Measurements from ENCODE around the gene ACTR5.

ACTR5 gene

DNA sequence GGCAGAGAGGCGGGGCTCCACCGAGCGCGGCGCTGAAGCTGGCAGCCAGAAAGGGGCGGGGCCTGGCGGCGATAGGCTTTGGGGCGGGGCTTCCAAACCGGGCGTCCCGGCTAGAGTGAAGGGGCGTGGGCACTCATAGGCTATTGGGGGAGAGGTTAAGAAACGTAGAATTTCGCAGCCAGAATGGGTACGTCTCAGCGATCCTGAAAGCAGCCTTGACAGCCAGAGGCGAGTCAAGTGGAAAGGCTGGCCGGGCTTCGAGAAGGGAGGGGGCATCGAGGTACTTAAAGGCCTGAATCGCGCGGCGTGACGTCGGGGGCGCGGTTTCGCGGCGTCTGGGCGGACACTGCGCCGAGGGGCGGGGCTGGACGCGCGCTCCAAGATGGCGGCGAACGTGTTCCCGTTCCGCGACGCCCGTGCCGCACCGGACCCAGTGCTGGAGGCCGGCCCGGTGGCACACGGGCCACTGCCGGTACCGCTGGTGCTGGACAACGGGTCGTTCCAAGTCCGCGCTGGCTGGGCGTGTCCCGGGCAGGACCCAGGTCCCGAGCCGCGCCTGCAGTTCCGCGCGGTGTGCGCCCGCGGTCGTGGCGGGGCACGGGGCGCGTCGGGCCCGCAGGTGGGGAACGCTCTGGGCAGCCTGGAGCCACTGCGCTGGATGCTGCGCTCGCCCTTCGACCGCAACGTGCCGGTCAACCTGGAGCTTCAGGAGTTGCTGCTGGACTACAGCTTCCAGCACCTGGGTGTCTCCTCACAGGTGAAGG is at the start of gene ACTR5:
Gene ACTR5, plus strand, starts transcription at position 364 of the 764 bp plus-strand sequence. Its CDS starts 19 bp downstream, at position 383.
- Mint-ChIP-seq H3K36me3 (ENCODE audit: low read depth) (peaks cover 15% of the 10 kb centered on the region), H3K27me3 (ENCODE audit: low read depth) (peaks cover 7% of the 10 kb centered on the region), H3K4me1 (ENCODE audit: low read depth) (peaks cover 20% of the 10 kb centered on the region), H3K27ac (peak within 1 kb of the TSS; percentile 99), H3K4me3 (peak within 1 kb of the TSS; percentile 97), H3K9me3 (no peaks in the 10 kb centered on the region)
- DNase-seq (ENCODE audit: low spot score): peak; percentile 94

DNA sequence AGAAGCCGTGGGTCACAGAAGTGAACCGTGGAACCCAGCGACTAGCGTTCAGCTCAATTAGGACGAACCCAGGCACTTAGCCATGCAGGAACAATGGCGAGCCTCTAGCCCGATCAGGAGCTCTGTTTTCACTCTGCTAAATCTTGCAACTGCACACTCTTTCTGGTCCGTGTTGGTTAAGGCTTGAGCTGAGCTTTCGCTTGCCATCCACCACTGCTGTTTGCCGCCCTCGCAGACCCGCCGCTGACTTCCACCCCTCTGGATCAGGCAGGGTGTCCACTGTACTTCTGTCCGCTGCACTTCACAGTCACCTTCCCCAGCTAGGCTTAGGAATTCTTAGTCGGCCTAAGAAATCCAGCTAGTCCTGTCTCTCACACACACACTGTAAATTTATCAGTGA is 49.7 kb upstream of the ACTR5 start:
- Mint-ChIP-seq H3K27ac (no peak overlapping the region), H3K4me3 (no peak overlapping the region), H3K4me1 (ENCODE audit: low read depth) (no peaks in the 10 kb centered on the region), H3K27me3 (ENCODE audit: low read depth) (peaks cover 2% of the 10 kb centered on the region), H3K36me3 (ENCODE audit: low read depth) (no peaks in the 10 kb centered on the region), H3K9me3 (no peaks in the 10 kb centered on the region)
- DNase-seq (ENCODE audit: low spot score): no peak

DNA sequence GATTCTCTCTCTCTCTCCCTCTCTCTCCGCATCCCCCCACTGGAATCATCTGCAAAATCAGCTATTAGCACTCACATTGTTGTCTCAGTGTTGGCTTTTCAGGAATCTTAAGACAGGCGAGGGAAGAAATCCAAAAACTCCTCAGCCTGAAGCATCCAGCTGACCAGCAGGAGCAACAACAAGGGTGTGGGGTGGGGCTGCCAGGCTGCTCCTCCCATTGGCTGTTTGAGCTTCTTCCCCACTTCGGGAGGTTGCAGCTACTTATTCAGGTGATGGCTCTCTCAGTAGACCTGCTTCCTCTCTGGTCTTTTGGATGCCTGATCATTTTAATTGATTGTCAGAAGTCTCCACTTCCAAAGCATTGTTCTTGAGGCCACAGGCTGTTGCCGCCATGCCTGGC is 48.1 kb upstream of the ACTR5 start:
- peaks cover 2% of the 10 kb centered on the region for H3K27me3 Mint-ChIP-seq (ENCODE audit: low read depth)
- no peak overlapping the region for H3K27ac Mint-ChIP-seq
- no peak overlapping the region for H3K4me3 Mint-ChIP-seq
- H3K36me3 Mint-ChIP-seq (ENCODE audit: low read depth): no peaks in the 10 kb centered on the region
- no peaks in the 10 kb centered on the region for H3K4me1 Mint-ChIP-seq (ENCODE audit: low read depth)
- no peak for DNase-seq (ENCODE audit: low spot score)
- H3K9me3 Mint-ChIP-seq: no peaks in the 10 kb centered on the region

DNA sequence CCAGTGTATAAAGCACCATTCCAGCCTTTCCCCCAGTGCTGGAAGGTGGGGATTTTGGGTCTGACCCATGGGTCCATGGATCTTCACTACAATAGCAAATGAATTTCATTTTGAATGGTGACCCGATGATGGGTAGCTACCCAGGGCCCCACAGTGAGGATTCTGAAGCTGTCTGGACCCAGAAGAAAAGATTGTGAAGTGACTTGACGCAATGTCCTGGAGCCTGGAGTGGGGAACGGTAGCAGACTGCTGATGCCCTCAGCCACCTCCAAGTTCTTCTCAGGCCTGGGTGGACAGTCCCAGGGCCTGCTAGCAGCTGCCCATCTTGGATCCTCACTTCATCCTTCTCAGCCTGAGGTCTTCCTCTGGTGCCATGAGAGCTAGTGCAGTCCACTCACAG is 47.3 kb upstream of the ACTR5 start:
- DNase-seq (ENCODE audit: low spot score): no peak
- peaks cover 2% of the 10 kb centered on the region for H3K27me3 Mint-ChIP-seq (ENCODE audit: low read depth)
- H3K27ac Mint-ChIP-seq: no peak overlapping the region
- H3K36me3 Mint-ChIP-seq (ENCODE audit: low read depth): no peaks in the 10 kb centered on the region
- no peak overlapping the region for H3K4me3 Mint-ChIP-seq
- H3K9me3 Mint-ChIP-seq: no peaks in the 10 kb centered on the region
- no peaks in the 10 kb centered on the region for H3K4me1 Mint-ChIP-seq (ENCODE audit: low read depth)

DNA sequence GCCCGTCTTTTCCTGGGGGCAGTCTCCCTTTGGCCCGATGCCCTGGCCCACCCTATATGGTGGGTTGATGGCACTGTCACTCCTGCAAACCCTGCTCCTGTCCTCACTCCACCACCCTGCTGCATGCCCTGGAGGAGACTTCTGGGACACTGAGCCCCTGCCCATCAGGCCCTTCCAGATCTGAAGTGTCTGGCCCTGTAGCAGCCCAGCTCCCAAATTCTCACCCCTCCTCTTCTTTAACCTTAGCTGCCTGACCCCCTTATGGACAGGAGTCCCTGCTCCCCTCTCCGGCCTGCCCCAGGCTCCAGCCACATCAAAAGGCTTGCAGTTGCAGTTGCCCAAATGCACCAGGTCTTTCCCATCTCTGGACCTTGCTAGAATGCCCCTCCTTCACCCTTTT is 44.7 kb upstream of the ACTR5 start:
- Mint-ChIP-seq H3K4me3 (no peak overlapping the region), H3K9me3 (no peaks in the 10 kb centered on the region), H3K4me1 (ENCODE audit: low read depth) (no peaks in the 10 kb centered on the region), H3K27me3 (ENCODE audit: low read depth) (peaks cover 9% of the 10 kb centered on the region), H3K27ac (no peak overlapping the region), H3K36me3 (ENCODE audit: low read depth) (no peaks in the 10 kb centered on the region)
- DNase-seq (ENCODE audit: low spot score): no peak

DNA sequence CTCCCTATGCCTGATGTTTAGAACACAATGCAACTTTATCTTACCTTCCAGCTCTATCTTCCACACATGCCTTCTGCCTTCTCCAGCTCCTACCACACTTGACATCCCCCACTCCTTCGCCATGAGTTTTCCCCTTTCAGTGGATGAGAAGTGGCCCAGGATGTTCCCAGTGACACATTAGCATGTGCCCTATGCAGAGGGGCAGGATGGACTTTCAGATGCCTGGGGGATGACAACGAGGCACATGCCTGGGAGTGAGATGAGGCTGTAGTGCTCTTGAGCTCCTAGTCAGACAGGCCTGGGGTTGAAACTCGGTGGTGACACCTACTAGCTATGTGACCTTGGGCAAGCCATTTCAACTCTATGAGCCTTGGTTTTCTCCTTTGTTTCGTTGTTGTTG is 44.1 kb upstream of the ACTR5 start:
- H3K9me3 Mint-ChIP-seq: no peaks in the 10 kb centered on the region
- DNase-seq (ENCODE audit: low spot score): no peak
- H3K36me3 Mint-ChIP-seq (ENCODE audit: low read depth): no peaks in the 10 kb centered on the region
- no peak overlapping the region for H3K4me3 Mint-ChIP-seq
- peaks cover 12% of the 10 kb centered on the region for H3K27me3 Mint-ChIP-seq (ENCODE audit: low read depth)
- no peak overlapping the region for H3K27ac Mint-ChIP-seq
- H3K4me1 Mint-ChIP-seq (ENCODE audit: low read depth): no peaks in the 10 kb centered on the region

DNA sequence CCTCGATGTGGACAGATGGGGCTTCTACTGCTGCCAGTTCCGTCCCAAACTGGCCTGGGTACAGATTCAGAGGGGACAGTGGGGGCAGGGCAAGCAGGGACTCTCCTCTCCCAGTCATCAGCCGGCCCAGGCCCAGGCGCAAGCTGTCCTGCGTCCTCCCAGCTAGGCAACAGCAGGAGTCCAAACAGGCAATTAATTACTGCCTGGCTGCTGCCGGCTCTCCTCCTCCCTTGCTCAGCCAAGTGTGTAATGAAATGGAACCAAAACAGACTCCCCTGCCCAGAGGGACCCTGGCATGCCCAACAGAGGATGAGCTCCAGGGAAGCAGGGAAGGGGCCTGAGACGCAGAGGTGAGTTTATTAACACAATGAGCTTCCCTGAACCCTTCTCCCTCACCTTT is 41.8 kb upstream of the ACTR5 start:
- no peak overlapping the region for H3K27ac Mint-ChIP-seq
- H3K4me1 Mint-ChIP-seq (ENCODE audit: low read depth): no peaks in the 10 kb centered on the region
- peaks cover 14% of the 10 kb centered on the region for H3K27me3 Mint-ChIP-seq (ENCODE audit: low read depth)
- DNase-seq (ENCODE audit: low spot score): no peak
- H3K9me3 Mint-ChIP-seq: no peaks in the 10 kb centered on the region
- H3K36me3 Mint-ChIP-seq (ENCODE audit: low read depth): no peaks in the 10 kb centered on the region
- H3K4me3 Mint-ChIP-seq: no peak overlapping the region

DNA sequence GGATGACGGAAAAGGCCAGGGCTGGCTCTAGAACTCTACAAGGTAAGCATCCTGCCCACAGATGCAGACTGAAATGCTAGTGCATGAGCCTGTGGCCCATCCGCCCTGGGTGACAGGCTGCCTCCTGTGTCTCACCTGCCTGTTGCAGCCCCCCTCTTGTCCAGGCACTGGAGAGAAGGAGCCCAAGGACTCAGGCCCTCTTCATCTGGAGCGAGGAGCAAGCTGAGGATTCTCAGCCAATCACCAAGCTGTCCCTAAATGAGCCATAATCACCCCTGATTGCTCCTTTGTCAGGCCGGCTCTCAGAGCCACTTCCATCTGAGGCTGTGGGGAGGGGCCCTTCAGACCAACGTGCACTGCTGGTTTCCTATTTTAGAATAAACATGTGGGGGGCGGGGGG is 34.0 kb upstream of the ACTR5 start:
- H3K27ac Mint-ChIP-seq: no peak overlapping the region
- no peaks in the 10 kb centered on the region for H3K9me3 Mint-ChIP-seq
- no peak overlapping the region for H3K4me3 Mint-ChIP-seq
- no peak for DNase-seq (ENCODE audit: low spot score)
- H3K36me3 Mint-ChIP-seq (ENCODE audit: low read depth): no peaks in the 10 kb centered on the region
- no peaks in the 10 kb centered on the region for H3K4me1 Mint-ChIP-seq (ENCODE audit: low read depth)
- peaks cover 31% of the 10 kb centered on the region for H3K27me3 Mint-ChIP-seq (ENCODE audit: low read depth)

DNA sequence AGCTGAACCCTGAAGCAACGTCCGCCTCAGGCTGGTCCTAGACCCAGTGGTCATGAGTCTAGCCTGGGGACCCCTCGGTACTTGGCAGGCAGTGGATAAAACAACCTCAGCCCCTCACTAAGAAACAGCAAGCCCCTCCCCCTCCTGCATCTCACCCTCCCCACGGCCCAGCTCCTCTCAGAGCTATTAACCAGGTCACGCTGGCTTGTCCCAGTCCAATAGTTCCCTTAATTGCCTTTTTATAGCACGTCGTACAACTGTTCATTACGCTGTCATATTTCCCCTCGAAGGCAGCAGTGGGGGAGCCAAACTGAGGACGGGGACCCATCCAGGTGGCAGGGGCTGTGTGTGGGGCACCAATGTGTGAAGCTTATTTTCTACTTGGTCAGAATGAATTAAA is 32.6 kb upstream of the ACTR5 start:
- Mint-ChIP-seq H3K4me1 (ENCODE audit: low read depth) (no peaks in the 10 kb centered on the region), H3K27me3 (ENCODE audit: low read depth) (peaks cover 35% of the 10 kb centered on the region), H3K4me3 (no peak overlapping the region), H3K36me3 (ENCODE audit: low read depth) (no peaks in the 10 kb centered on the region), H3K9me3 (no peaks in the 10 kb centered on the region), H3K27ac (no peak overlapping the region)
- DNase-seq (ENCODE audit: low spot score): no peak

DNA sequence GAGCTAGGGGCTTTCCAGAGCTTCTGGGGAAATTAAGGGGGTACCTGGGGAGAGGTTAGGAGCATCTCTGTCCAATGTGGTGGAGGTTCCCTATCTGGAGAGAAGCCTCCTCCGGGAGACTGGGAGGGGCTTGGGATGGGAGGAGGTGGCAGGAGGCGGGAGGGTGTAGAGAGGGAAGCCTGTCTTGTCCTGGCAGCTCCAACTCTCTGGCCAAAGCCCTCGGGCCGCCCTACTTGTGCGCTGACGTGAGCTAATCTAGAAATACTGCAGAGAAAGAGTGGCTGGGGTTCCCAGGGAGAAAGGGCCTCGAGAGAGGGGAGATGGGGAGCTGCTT is 25.6 kb upstream of the ACTR5 start:
- H3K4me3 Mint-ChIP-seq: no peak overlapping the region
- H3K27ac Mint-ChIP-seq: peak overlapping the region; percentile 18
- H3K27me3 Mint-ChIP-seq (ENCODE audit: low read depth): peaks cover 80% of the 10 kb centered on the region
- no peak for DNase-seq (ENCODE audit: low spot score)
- peaks cover 15% of the 10 kb centered on the region for H3K4me1 Mint-ChIP-seq (ENCODE audit: low read depth)
- peaks cover 4% of the 10 kb centered on the region for H3K36me3 Mint-ChIP-seq (ENCODE audit: low read depth)
- H3K9me3 Mint-ChIP-seq: no peaks in the 10 kb centered on the region

DNA sequence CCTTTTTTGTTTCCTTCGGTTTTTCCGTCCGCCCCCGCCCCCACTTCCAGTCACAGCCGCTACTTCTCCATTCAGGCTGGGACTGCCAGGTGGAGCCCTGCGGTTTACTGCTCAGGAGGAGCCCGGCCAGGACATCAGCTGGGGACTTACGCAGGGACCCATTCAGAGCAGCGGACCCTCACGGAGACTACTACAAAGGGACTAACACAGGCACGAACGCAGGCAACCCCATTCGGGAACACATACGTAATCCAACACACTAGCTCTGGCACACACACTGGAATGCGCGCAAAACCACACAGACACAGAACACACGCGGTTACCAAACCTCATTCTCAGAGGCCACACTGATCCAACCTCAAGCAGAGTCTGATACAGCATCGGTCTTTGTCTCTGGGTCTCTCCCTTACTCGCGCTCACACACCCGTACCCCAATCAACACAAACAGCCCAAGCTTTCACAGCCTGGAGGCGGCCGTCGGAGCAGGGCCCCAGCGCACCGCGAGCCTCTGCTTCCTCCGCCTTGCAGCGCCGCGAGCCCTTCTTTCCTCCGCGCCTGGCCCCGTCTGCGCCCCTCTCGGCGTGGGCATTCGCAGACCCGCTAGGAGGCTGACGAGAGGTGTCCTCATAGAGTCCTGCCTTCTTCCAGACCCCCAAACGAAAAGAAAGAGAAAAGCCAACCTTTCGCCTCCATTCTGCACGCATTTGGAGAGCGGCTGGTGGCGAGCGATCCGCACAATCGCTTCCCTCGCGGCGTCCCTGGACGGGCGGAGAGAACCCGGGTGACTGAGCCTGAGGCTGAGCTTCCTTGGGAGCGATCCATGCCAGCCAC is 25.0 kb upstream of the ACTR5 start:
- Mint-ChIP-seq H3K27me3 (ENCODE audit: low read depth) (peaks cover 82% of the 10 kb centered on the region), H3K9me3 (no peaks in the 10 kb centered on the region), H3K4me1 (ENCODE audit: low read depth) (peaks cover 18% of the 10 kb centered on the region), H3K27ac (no peak overlapping the region), H3K36me3 (ENCODE audit: low read depth) (peaks cover 7% of the 10 kb centered on the region), H3K4me3 (no peak overlapping the region)
- no peak for DNase-seq (ENCODE audit: low spot score)

DNA sequence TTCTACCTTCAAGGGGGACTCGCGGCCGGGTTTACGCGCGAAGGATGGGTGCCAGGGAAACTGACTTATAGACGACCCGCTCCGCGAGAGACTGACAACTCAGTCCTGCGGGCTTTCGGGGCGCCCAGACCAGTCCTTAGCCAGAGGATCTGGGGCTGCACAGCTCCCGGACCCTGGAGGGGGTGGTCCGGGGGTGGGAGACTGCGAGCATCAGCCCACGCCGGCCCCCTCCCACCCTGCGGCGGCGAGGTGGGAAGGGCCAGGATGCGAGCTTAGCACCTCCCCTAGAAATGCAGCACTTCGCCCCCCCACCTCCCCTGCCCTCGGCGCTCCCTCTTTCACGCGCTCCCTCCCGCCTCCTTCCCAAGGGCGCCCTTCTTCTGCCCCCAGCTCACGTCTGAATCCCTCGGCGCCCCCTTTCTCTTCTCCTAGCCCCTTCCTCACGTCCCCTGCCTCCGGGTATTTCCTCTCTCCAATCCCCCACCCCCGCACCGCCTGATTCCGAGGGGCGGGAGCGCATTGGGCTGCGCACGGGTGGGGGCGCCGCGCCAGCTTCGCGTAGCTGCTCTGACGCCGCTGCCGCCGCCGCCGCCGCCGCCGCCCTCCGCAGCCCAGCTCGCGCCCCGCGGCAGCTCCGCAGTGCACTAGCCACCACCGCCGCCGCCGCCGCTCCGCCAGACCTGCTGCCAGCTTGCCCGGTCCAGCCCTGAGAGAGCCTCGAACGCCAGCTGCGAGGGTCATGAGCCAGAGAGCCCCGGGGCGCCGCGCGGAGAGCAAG is 24.2 kb upstream of the ACTR5 start, which contains the start of gene SLC32A1:
Gene SLC32A1, plus strand, starts transcription at position 639 of the 778 bp plus-strand sequence. CDS start 239 bp downstream, outside the sequence.
- Mint-ChIP-seq H3K27ac (peak within 1 kb of the TSS; percentile 74), H3K4me1 (ENCODE audit: low read depth) (peaks cover 18% of the 10 kb centered on the region), H3K36me3 (ENCODE audit: low read depth) (peaks cover 8% of the 10 kb centered on the region)

DNA sequence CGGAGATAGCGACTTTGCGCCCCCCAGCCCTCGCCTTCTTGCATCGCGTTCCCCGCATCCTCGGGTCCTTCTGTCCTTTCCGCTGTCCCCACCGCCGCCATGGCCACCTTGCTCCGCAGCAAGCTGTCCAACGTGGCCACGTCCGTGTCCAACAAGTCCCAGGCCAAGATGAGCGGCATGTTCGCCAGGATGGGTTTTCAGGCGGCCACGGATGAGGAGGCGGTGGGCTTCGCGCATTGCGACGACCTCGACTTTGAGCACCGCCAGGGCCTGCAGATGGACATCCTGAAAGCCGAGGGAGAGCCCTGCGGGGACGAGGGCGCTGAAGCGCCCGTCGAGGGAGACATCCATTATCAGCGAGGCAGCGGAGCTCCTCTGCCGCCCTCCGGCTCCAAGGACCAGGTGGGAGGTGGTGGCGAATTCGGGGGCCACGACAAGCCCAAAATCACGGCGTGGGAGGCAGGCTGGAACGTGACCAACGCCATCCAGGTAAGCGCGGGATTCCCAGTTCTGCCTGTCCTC is 23.6 kb upstream of the ACTR5 start:
- H3K9me3 Mint-ChIP-seq: no peaks in the 10 kb centered on the region
- H3K4me3 Mint-ChIP-seq: no peak overlapping the region
- DNase-seq (ENCODE audit: low spot score): no peak
- peak overlapping the region; percentile 13 for H3K27ac Mint-ChIP-seq
- peaks cover 87% of the 10 kb centered on the region for H3K27me3 Mint-ChIP-seq (ENCODE audit: low read depth)
- peaks cover 11% of the 10 kb centered on the region for H3K36me3 Mint-ChIP-seq (ENCODE audit: low read depth)
- H3K4me1 Mint-ChIP-seq (ENCODE audit: low read depth): peaks cover 22% of the 10 kb centered on the region

More for the DNA sequence above, 24.2 kb upstream of the ACTR5 start, which contains the start of gene SLC32A1:
- H3K9me3 Mint-ChIP-seq: no peaks in the 10 kb centered on the region
- DNase-seq (ENCODE audit: low spot score): no peak
- H3K4me3 Mint-ChIP-seq: no peak within 1 kb of the TSS
- peaks cover 83% of the 10 kb centered on the region for H3K27me3 Mint-ChIP-seq (ENCODE audit: low read depth)
